Activated naive CD4-positive, alpha-beta T cell treated with anti-CD3 and anti-CD28 coated beads, Interleukin-2, amount 10 ng/mL, durations not matched to agents 7 days and 5 days (primary cell): ENCODE results near the gene TNPO2.

Experiments used
- CTCF ChIA-PET: fragments of 350-600 bp; sonication (Branson Sonifier 250); formaldehyde crosslinking; loops from one replicate; lab custom pipeline; 2021; ENCODE audit warnings: antibody characterized with exemption; lab: Charles Lee
- DNase-seq: peaks from one replicate; pipeline ENCODE4 v3.0.0-alpha.2; 2020
- H3K27ac Mint-ChIP-seq: one replicate; pipeline ENCODE4 v1.8.0; 2021; ENCODE audit warnings: mild to moderate bottlenecking, moderate library complexity, mixed read lengths
- H3K27me3 Mint-ChIP-seq: one replicate; pipeline ENCODE4 v1.8.0; 2021; ENCODE audit warnings: mild to moderate bottlenecking, mixed read lengths
- H3K36me3 Mint-ChIP-seq: one replicate; pipeline ENCODE4 v1.8.0; 2021; ENCODE audit warnings: mixed read lengths
- H3K4me1 Mint-ChIP-seq: one replicate; pipeline ENCODE4 v1.8.0; 2021; ENCODE audit warnings: mixed read lengths
- H3K4me3 Mint-ChIP-seq: one replicate; pipeline ENCODE4 v1.8.0; 2021; ENCODE audit warnings: mild to moderate bottlenecking, moderate library complexity, mixed read lengths
- H3K9me3 Mint-ChIP-seq: one replicate; pipeline ENCODE4 v1.8.0; 2021; ENCODE audit warnings: mixed read lengths

TNPO2 gene

DNA sequence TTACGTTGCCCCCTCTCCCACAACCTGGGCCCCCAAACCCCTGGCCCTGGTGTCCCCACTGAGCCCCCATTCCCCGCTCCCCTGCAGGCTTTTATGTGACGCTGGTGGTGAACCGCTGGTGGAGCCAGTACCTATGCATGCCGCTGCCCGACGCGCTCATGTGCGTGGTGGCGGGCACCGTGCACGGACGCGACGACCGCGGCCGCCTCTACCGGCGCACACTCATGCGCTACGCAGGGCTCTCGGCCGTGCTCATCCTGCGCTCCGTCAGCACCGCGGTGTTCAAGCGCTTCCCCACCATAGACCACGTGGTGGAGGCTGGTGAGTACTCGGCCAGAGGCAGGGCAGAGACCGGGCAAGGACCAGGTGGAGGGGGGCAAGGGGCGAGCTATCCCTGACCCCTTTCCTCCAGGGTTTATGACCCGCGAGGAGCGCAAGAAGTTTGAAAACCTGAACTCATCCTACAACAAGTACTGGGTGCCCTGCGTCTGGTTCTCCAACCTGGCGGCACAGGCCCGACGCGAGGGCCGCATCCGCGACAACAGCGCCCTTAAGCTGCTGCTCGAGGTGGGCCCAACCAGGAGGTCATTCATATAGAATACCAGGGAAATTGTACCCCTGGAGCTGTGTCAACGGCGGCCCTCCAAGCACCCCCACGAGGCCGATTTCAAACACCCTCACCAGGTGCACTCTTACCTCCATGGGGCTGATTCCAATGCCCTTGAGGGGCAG, 30.9 kb upstream of the TNPO2 start:
- Mint-ChIP-seq H3K27me3 (peaks cover 85% of the 10 kb centered on the region), H3K36me3 (no peaks in the 10 kb centered on the region), H3K4me1 (peaks cover 8% of the 10 kb centered on the region), H3K27ac (no peak overlapping the region), H3K9me3 (no peaks in the 10 kb centered on the region), H3K4me3 (no peak overlapping the region)
- CTCF ChIA-PET, result interaction anchor here (1.0 to 30.6 kb wide), 9 partner anchors 11 to 695 kb away, joined by 3 to 706 read pairs (median 5); partner anchors contain the start of genes GET3, JUNB, PRDX2 and THSD8
- DNase-seq, result no peak

DNA sequence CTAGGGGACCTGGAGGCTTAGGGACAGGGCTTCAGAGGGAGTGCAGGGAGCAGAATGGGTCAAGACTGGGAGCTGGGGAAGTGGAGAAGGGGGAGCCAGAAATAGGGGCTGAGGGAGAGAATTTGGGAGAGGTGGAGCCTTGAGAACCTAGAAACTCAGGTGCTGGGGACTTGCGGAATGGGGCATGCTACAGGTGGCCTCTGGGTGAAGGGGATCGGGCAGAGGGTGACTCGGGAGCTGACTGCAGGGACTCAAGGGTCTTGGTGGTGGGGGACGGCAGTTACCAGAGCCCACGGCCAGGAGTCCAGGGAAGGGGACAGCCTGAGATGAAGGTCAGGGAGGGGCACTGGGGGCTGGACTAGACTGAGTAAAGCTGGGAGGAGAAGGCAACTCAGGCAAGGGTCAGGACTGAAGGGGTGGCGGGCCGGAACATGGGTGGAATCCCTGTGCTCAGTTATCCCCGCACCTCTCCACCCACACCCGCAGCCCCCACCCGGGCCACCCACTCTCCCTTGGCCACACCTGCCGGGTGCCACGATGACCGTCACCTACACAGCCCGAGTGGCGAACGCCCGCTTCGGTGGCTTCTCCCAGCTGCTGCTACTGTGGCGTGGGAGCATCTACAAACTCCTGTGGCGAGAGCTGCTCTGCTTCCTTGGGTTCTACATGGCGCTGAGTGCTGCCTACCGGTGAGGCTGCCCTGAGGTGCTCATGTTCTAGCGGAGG, 28.5 kb upstream of the TNPO2 start:
- no peak for DNase-seq
- Mint-ChIP-seq H3K4me1 (peaks cover 5% of the 10 kb centered on the region), H3K27me3 (peaks cover 70% of the 10 kb centered on the region), H3K9me3 (peaks cover 12% of the 10 kb centered on the region), H3K4me3 (no peak overlapping the region), H3K27ac (no peak overlapping the region), H3K36me3 (peaks cover 12% of the 10 kb centered on the region)
- CTCF ChIA-PET, result interaction anchor here (0.8 to 1.5 kb wide), 2 partner anchors 8 to 14 kb away, joined by 3 to 4 read pairs; no protein-coding TSS in a partner anchor

DNA sequence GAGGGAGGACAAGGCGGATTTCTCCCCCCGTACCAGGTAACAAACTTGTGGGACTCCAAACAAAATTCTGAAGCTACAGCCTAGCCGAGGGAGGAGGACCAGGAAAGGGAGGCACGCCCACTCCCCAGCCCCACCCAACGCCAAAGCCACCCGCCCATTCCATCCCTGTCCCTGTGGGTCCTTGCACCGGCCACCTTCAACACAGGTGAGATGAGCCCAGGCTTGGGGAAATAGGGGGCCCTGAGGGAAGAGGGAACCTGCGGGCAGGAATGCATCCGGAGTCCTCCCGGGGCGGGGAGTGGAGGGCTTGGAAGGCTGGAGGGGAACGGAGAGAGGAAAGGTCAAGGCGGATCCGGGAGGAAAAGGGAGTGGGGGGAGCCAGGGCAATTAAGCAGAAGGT, 27.9 kb upstream of the TNPO2 start, which contains the start of gene BEST2:
TSS of gene BEST2 (plus strand) at position 157 of the 400 bp plus-strand sequence. CDS start 802 bp downstream, outside the sequence.
- DNase-seq, result no peak
- Mint-ChIP-seq H3K36me3 (peaks cover 18% of the 10 kb centered on the region), H3K4me1 (peaks cover 5% of the 10 kb centered on the region), H3K27me3 (peaks cover 67% of the 10 kb centered on the region), H3K27ac (no peak within 1 kb of the TSS), H3K9me3 (peaks cover 12% of the 10 kb centered on the region), H3K4me3 (no peak within 1 kb of the TSS)
- CTCF ChIA-PET, result interaction anchor here (0.8 kb wide), 1 partner anchor 9 kb away, joined by 3 read pairs; no protein-coding TSS in a partner anchor

DNA sequence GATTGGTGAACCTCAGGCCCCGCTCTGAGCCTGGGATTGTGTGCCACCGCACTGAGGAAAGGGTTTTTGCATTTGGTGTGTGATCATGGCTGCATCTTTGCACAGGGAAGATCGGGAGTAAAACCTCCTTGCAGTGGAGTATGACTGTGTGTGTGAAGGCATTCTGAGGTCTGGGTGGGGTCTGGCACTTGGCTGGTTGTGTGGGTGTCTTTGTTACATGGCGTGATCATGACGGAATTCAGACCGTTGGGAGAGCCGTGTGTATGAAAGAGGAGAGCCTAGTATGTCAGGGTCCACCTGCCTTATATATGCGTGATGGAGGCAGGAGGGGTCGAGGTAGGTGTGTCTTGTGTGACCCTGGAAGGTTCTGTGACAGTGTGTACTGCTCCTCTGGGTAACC, 27.1 kb upstream of the TNPO2 start:
- Mint-ChIP-seq H3K9me3 (peaks cover 12% of the 10 kb centered on the region), H3K27me3 (peaks cover 60% of the 10 kb centered on the region), H3K27ac (no peak overlapping the region), H3K36me3 (peaks cover 23% of the 10 kb centered on the region), H3K4me1 (peaks cover 5% of the 10 kb centered on the region), H3K4me3 (no peak overlapping the region)
- no peak for DNase-seq
- CTCF ChIA-PET, result interaction anchor here (0.8 to 2.1 kb wide), 2 partner anchors 9 to 15 kb away, joined by 3 to 11 read pairs; no protein-coding TSS in a partner anchor

DNA sequence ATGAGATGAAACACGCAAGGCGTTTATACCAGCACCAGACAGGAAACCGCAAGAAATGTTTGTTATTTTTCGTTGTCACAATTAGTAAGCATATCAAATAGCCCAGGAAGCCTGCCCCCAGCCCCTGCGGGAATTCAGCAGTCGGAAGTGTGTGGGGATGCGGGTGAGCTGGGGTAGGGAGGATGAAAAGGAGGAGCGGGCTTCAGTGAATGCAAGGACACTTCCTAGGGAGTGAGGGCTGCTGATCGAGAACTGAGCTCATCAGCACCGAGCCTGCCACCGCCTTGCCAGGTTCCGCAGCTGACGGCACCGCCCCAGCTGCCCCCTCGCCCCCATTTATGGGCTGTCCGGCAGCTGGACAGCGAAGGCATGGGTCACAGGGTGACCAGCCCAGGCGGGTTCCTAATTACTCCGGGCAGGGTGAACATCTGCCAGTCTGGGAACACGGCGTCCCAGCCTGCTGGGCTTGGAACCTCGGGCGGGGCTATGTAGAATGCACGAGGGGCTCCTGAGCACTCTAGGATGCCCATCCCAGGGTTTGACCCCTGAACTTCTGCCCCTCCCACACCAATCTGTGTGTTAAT, 26.3 kb upstream of the TNPO2 start:
- H3K36me3 Mint-ChIP-seq, result peaks cover 25% of the 10 kb centered on the region
- H3K27me3 Mint-ChIP-seq, result peaks cover 53% of the 10 kb centered on the region
- peaks cover 12% of the 10 kb centered on the region for H3K9me3 Mint-ChIP-seq
- DNase-seq, result no peak
- CTCF ChIA-PET, result interaction anchor here (0.8 to 2.1 kb wide), 2 partner anchors 10 to 16 kb away, joined by 3 to 11 read pairs; no protein-coding TSS in a partner anchor
- H3K4me3 Mint-ChIP-seq, result no peak overlapping the region
- no peak overlapping the region for H3K27ac Mint-ChIP-seq
- peaks cover 5% of the 10 kb centered on the region for H3K4me1 Mint-ChIP-seq

DNA sequence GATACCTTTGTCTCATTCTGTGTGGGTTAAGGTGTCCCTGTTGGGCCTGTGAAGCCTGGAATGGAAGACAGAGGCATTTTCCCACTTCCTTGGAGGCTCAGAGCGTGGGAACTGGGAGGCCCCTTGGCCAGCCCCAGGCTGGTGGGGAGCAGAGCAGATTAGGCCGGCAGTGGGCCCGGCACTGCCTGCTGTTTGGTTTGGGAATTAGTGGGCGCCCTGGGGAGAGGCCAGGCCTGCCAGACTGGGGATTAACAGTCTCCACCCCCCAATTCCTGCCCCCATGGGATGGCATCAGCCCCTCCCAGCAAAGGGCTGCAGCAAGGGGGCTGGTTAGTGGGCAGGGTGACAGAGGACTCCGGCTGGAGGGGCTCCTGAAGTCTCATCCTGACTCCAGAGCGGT, 24.8 kb upstream of the TNPO2 start:
- H3K27me3 Mint-ChIP-seq, result peaks cover 40% of the 10 kb centered on the region
- H3K9me3 Mint-ChIP-seq, result peaks cover 12% of the 10 kb centered on the region
- CTCF ChIA-PET, result interaction anchor here (3.0 kb wide), 1 partner anchor 12 kb away, joined by 15 read pairs; no protein-coding TSS in a partner anchor
- H3K36me3 Mint-ChIP-seq, result peaks cover 25% of the 10 kb centered on the region
- H3K4me1 Mint-ChIP-seq, result peaks cover 5% of the 10 kb centered on the region
- H3K4me3 Mint-ChIP-seq, result no peak overlapping the region
- DNase-seq, result no peak
- H3K27ac Mint-ChIP-seq, result no peak overlapping the region

DNA sequence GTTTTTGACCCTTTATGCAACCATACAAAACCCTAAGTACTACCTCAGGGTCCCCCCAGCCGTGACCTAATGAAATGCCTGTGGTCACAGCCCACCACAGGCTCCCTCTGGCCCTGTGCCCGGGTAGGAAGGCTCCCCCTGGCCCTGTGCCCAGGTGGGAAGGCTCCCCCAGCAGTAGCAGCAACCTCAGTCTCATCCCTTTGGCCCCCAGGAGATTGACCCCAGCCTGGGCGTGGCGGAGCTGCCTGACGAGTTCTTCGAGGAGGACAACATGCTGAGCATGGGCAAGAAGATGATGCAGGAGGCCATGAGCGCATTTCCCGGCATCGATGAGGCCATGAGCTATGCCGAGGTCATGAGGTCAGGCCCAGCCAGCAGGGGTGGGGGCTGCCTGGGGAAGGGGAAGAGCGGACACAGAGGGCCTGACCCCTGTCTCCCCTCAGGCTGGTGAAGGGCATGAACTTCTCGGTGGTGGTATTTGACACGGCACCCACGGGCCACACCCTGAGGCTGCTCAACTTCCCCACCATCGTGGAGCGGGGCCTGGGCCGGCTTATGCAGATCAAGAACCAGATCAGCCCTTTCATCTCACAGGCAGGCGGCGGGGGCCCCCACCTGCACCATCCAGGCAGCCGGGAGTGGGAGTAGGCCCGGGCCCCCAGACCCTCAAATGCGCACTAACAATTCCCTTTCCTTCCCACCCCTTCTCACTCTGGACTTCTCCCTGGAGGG, 21.6 kb upstream of the TNPO2 start:
- Mint-ChIP-seq H3K27me3 (peaks cover 12% of the 10 kb centered on the region), H3K27ac (no peak overlapping the region), H3K4me3 (no peak overlapping the region), H3K4me1 (peaks cover 5% of the 10 kb centered on the region), H3K9me3 (peaks cover 12% of the 10 kb centered on the region), H3K36me3 (peaks cover 36% of the 10 kb centered on the region)
- DNase-seq, result no peak
- CTCF ChIA-PET, result no interaction called here

DNA sequence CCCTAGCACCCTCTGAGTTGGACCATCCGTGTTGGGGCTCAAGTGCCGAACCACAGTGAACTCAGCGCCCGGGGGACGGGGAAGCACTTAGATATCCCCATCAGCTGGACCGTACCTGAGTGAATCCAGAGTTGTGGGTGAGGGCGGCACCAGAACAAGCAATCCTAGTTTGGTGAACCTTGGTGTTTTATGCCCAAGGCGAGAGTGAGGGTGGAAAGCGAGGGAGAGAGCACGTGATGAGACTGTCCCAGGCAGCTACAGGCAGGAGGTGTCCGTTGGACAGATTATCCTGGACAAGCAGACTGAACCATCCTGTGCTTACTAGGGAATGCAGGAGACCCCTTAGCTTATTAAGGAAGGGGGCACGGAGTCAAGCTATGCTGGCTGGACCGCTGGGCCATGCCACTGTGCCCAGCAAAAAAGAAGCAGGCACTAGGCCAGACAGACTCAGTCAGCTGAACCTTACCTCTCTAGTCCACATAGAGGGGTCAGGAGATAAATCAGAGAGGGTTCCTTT, 14.2 kb upstream of the TNPO2 start:
- no peaks in the 10 kb centered on the region for H3K27me3 Mint-ChIP-seq
- peak overlapping the region; percentile 100 for H3K4me3 Mint-ChIP-seq
- peaks cover 40% of the 10 kb centered on the region for H3K4me1 Mint-ChIP-seq
- no peak for DNase-seq
- H3K36me3 Mint-ChIP-seq, result peaks cover 29% of the 10 kb centered on the region
- H3K27ac Mint-ChIP-seq, result peak overlapping the region; percentile 92
- H3K9me3 Mint-ChIP-seq, result no peaks in the 10 kb centered on the region
- CTCF ChIA-PET, result interaction anchor here (0.9 to 2.7 kb wide), 2 partner anchors 19 to 39 kb away, joined by 3 to 23 read pairs; no protein-coding TSS in a partner anchor

DNA sequence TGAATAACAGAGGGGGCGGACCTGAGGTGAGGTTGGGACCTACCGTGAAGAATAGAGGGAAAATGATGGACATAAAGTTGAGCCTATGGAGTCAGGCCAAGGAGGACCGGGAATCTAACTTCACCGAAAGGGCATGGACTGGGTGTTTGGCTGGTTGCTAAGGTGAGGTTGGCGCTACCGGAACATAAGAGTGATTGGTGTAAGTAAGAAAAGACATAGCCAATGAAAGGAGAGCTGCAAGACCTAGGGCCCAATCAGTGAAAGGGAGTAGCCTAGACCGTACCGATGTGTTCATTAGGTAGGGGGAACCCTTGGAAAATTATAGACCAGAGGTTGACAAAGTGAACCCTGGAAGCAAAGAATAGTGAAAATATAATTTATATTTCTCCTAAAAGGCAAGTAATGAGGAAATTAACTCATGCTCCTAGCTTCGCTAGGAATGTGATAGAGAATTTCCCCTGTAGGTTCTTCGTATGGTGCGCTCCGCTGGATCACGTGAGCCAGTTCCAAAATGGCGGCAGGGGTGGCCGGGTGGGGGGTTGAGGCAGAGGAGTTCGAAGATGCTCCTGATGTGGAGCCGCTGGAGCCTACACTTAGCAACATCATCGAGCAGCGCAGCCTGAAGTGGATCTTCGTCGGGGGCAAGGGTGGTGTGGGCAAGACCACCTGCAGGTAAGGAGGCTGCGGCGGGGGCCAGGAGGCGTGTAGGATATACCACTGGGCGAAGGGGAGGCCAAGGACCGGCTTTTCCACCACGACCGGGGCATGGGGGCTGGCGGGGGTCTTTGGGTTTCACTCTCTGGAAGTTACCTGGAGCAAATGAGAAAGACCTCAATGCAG, 13.5 kb upstream of the TNPO2 start, which contains the start of gene GET3:
TSS of gene GET3 (plus strand) at position 503 of the 840 bp plus-strand sequence. CDS start at position 512, 9 bp downstream.
- peak; percentile 88 for DNase-seq
- peak within 1 kb of the TSS; percentile 92 for H3K27ac Mint-ChIP-seq
- peaks cover 45% of the 10 kb centered on the region for H3K4me1 Mint-ChIP-seq
- CTCF ChIA-PET, result interaction anchor here (0.5 to 2.7 kb wide), 5 partner anchors 9 to 40 kb away, joined by 3 to 23 read pairs (median 3); no protein-coding TSS in a partner anchor
- H3K36me3 Mint-ChIP-seq, result peaks cover 29% of the 10 kb centered on the region
- H3K4me3 Mint-ChIP-seq, result peak within 1 kb of the TSS; percentile 100
- no peaks in the 10 kb centered on the region for H3K9me3 Mint-ChIP-seq
- H3K27me3 Mint-ChIP-seq, result no peaks in the 10 kb centered on the region

DNA sequence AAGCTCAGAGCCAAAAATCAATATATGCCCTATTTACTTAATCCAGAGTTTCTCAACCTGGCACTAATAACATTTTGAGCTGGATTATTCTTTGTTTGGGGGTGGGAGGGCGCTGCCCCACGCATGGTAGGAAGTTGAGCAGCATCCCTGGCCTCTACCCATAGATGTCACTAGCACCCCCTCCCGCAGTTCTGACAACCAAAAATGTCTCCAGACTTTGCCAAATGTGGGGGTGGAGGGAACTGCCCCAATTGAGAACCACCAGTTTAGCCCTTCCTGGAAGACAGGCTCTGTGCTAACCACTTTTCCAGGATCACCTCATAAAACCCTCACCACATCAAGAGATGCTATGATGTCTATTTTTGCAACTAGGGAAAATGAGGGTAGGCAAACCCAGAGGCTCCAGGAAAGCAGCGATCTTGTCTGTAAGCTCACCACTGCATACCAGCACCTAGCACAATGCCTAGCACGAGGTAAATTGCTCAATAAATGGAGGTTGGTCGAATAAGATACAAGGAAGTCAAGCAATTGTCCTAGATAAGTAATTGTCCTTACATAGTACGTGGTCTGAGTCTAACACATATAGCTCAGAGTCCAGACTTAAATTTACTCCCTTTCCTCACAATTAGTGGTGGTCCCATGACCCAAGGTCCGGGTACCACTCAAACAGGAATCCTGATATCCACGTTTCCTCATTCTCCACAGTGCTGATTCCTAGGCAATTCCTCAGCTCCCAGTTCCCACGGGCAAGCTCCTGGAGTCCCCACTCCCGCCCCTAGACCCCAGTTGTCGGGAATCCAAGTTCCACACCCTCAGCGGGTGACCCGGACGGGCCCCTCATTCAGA, 9.9 kb upstream of the TNPO2 start:
- Mint-ChIP-seq H3K4me3 (peak overlapping the region; percentile 85), H3K27ac (peak overlapping the region; percentile 96), H3K36me3 (peaks cover 40% of the 10 kb centered on the region), H3K9me3 (no peaks in the 10 kb centered on the region), H3K27me3 (no peaks in the 10 kb centered on the region), H3K4me1 (peaks cover 56% of the 10 kb centered on the region)
- CTCF ChIA-PET, result interaction anchor here (0.6 to 5.5 kb wide), 13 partner anchors 12 to 124 kb away, joined by 3 to 48 read pairs (median 4); partner anchors contain the start of genes JUNB and TNPO2
- DNase-seq, result peak; percentile 73

DNA sequence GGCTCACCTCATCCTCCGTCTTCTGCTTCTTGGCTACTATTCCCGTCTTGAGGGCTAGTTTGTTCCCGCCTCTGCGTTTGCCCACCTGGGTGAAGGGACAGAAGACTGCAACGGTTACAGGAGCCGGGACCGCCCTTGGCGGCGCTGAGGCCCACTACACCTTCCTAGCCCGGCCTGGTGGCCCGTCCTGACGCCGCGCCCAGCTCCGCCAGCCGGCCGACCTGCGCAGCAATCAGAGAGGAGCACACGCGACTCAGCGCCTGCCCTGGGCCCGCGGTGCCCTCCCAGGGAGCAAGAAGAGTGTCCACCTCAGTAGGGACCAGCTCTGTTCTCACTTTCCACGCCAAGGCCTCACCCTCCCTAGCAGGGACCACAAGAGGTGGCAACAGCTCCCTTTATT, 7.6 kb upstream of the TNPO2 start:
- Mint-ChIP-seq H3K9me3 (no peaks in the 10 kb centered on the region), H3K27me3 (no peaks in the 10 kb centered on the region), H3K36me3 (peaks cover 50% of the 10 kb centered on the region), H3K4me1 (peaks cover 39% of the 10 kb centered on the region), H3K27ac (no peak overlapping the region), H3K4me3 (no peak overlapping the region)
- CTCF ChIA-PET, result interaction anchor here (1.0 to 5.5 kb wide), 3 partner anchors 16 to 29 kb away, joined by 3 to 27 read pairs (median 7); no protein-coding TSS in a partner anchor
- DNase-seq, result no peak
